Duodenal mucosa (tissue), 2 donors: ENCODE data around the gene CFAP299.

ENCODE experiments used
- H3K27ac ChIP-seq: one replicate; pipeline ENCODE4 v1.7.0; 2013; ENCODE audit warnings: low read depth, low read length
- H3K27me3 ChIP-seq, 2 donors: one replicate each; pipeline ENCODE4 v1.7.0; 2013; ENCODE audit warnings: low read length in 2 of 2, control low read depth in 1 of 2; ENCODE audit not compliant: insufficient read depth in 2 of 2, control insufficient read depth in 1 of 2
- H3K36me3 ChIP-seq, 2 donors: one replicate each; pipeline ENCODE4 v1.7.0; 2013; ENCODE audit warnings: low read length in 2 of 2, control low read depth in 1 of 2; ENCODE audit not compliant: insufficient read depth in 2 of 2, control insufficient read depth in 1 of 2
- H3K4me1 ChIP-seq, 2 donors: one replicate each; pipeline ENCODE4 v1.7.0; 2013; ENCODE audit warnings: low read length in 2 of 2, control low read depth in 1 of 2; ENCODE audit not compliant: insufficient read depth in 2 of 2, control insufficient read depth in 1 of 2
- H3K4me3 ChIP-seq, 2 donors: one replicate each; pipeline ENCODE4 v1.7.0; 2013; ENCODE audit warnings: low read length in 2 of 2, low read depth in 1 of 2
- H3K9ac ChIP-seq, 2 donors: one replicate each; pipeline ENCODE4 v1.7.0; 2013; ENCODE audit warnings: low read length in 2 of 2, low read depth in 1 of 2
- H3K9me3 ChIP-seq, 2 donors: one replicate each; pipeline ENCODE4 v1.7.0; 2013; ENCODE audit warnings: low read length in 2 of 2, control low read depth in 1 of 2; ENCODE audit not compliant: control insufficient read depth in 1 of 2

CFAP299 gene

DNA sequence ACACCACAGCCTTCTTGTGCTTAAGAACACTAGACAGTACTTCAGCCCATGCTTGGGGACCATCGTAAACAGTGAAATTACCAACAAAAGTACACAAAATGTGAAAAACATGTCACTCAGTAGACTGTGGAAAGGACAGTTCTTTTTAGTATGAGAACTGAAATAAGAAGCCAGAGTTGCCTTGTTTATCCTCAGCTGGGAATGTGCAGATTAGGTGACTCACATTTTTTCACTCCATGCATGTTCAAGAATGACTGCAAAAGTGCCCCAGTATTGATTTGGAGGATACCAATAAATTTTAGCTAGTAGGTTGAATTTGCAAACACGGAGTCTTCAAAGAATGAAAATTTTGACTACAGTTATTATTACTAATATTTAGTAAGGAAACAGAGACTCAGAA is 671.9 kb downstream of the CFAP299 start:
- no peak overlapping the region for H3K9ac ChIP-seq
- no peaks in the 10 kb centered on the region for H3K9me3 ChIP-seq
- H3K36me3 ChIP-seq: no peaks in the 10 kb centered on the region
- H3K27ac ChIP-seq: no peak overlapping the region
- no peaks in the 10 kb centered on the region for H3K27me3 ChIP-seq
- peaks cover 0 to 8% of the 10 kb centered on the region in 2 donors for H3K4me1 ChIP-seq
- no peak overlapping the region for H3K4me3 ChIP-seq
